GM04504 (cell line): ENCODE results near the gene LYG2.
"Not testable (repeated sequence)": the region's sequence is repeated elsewhere in the genome, so short reads cannot be mapped to it uniquely, and the experiment has no call there.

Source experiments
- DNase-seq: peaks from one replicate; pipeline ENCODE4 v3.0.0-alpha.2; 2012; ENCODE audit warnings: low read depth

The LYG2 gene

GRCh38 chr2:99201959-99202678 is 53.3 kb downstream of the LYG2 start:
- DNase-seq, result no peak

GRCh38 chr2:99200076-99200800 is 55.2 kb downstream of the LYG2 start:
- no peak for DNase-seq

GRCh38 chr2:99198103-99198841 is 57.2 kb downstream of the LYG2 start:
- no peak for DNase-seq

- not testable (repeated sequence) for DNase-seq
Observed at GRCh38 chr2:99192364-99192763, 63.1 kb downstream of the LYG2 start.
